ENCODE data around the gene CCDC148.

DNA sequence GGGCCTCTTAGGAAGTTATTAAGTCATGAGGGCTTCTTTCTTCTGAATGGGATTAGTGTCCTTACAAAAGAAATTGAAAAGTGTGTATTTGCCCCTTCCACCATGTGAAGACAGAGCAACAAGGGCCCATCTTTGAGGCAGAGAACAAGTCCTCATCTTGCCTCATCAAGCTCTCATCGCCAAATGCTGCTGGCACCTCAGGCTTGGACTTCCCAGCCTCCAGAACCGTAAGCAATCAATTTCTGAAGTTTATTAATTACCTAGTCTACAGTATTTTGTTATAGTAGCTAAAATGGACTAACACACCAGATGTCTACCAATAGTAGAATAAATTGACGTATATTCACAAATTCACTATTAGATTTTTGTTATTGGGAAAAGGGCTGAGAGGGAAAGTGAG is 74.6 kb downstream of the CCDC148 start:
- no peak for TF ChIP-seq POLR2A (IDR thresholded peaks at IDR 0.05; ENCODE audit: low read length)
- no peak for TF ChIP-seq GATA1 (IDR thresholded peaks at IDR 0.05; ENCODE audit: low read depth, low read length)

Data from erythroblast (primary cell).